Activated T-helper 2 cell treated with anti-CD3 and anti-CD28 coated beads, Interferon-gamma antibody, Interleukin-2, Interleukin-4, amounts not matched to agents 10 μg/mL and 5 μg/mL and 100 μg/mL, durations not matched to agents 14 hours and 24 hours and 36 hours (primary cell): ENCODE measurements around the gene CACNA2D3. TPM values are rescaled to one million over a fixed set of nuclear protein-coding genes. Genes with fewer than 3 reads are reported as not detected.

ENCODE experiments used
- DNase-seq: peaks from one replicate; pipeline ENCODE4 v3.0.0; 2021; ENCODE audit warnings: low spot score
- H3K27ac Mint-ChIP-seq: one replicate; pipeline ENCODE4 v1.8.0; 2021; ENCODE audit warnings: mixed read lengths
- H3K27me3 Mint-ChIP-seq: one replicate; pipeline ENCODE4 v1.8.0; 2021; ENCODE audit warnings: low read depth, mixed read lengths
- H3K36me3 Mint-ChIP-seq: one replicate; pipeline ENCODE4 v1.8.0; 2021; ENCODE audit warnings: low read depth, mixed read lengths
- H3K4me1 Mint-ChIP-seq: one replicate; pipeline ENCODE4 v1.8.0; 2021; ENCODE audit warnings: low read depth, mixed read lengths
- H3K4me3 Mint-ChIP-seq: one replicate; pipeline ENCODE4 v1.8.0; 2021; ENCODE audit warnings: low read depth, mild to moderate bottlenecking, moderate library complexity, mixed read lengths
- H3K9me3 Mint-ChIP-seq: one replicate; pipeline ENCODE4 v1.8.0; 2021; ENCODE audit warnings: mixed read lengths
- intact Hi-C: fragments of 100-400 bp; cut with micrococcal nuclease; formaldehyde crosslinking; loops from one replicate; pipeline ENCODE4 v1.15.1; 2023
- total RNA-seq: library from RNA; stranded (reverse); gene quantifications from 2 replicates; pipeline ENCODE4 v1.2.3, GENCODE V29; 2022

The CACNA2D3 gene
- total RNA-seq, 1 donor from 2014 or later: not detected

- Mint-ChIP-seq H3K4me1 (no peaks in the 10 kb centered on the region), H3K27me3 (no peaks in the 10 kb centered on the region), H3K9me3 (no peaks in the 10 kb centered on the region), H3K36me3 (no peaks in the 10 kb centered on the region), H3K4me3 (no peak overlapping the region), H3K27ac (no peak overlapping the region)
- no peak for DNase-seq
- intact Hi-C loops: no loop called here
These were observed 751.0 kb downstream of the CACNA2D3 start for GRCh38 chr3:54873059-54874010.

- Mint-ChIP-seq H3K27me3 (no peaks in the 10 kb centered on the region), H3K4me1 (no peaks in the 10 kb centered on the region), H3K27ac (no peak overlapping the region), H3K4me3 (no peak overlapping the region), H3K9me3 (no peaks in the 10 kb centered on the region), H3K36me3 (no peaks in the 10 kb centered on the region)
- no peak for DNase-seq
- intact Hi-C loops: no loop called here
These were observed 752.6 kb downstream of the CACNA2D3 start for GRCh38 chr3:54874816-54875556.

GRCh38 chr3:54875596-54876268 lies 753.4 kb downstream of the CACNA2D3 start:
- no peaks in the 10 kb centered on the region for H3K9me3 Mint-ChIP-seq
- no peaks in the 10 kb centered on the region for H3K4me1 Mint-ChIP-seq
- DNase-seq: no peak
- no peaks in the 10 kb centered on the region for H3K36me3 Mint-ChIP-seq
- intact Hi-C loops: no loop called here
- no peak overlapping the region for H3K27ac Mint-ChIP-seq
- H3K27me3 Mint-ChIP-seq: no peaks in the 10 kb centered on the region
- H3K4me3 Mint-ChIP-seq: no peak overlapping the region

GRCh38 chr3:54876694-54877093 lies 754.3 kb downstream of the CACNA2D3 start:
- intact Hi-C loops: no loop called here
- Mint-ChIP-seq H3K36me3 (no peaks in the 10 kb centered on the region), H3K27me3 (no peaks in the 10 kb centered on the region), H3K4me1 (no peaks in the 10 kb centered on the region), H3K4me3 (no peak overlapping the region), H3K27ac (no peak overlapping the region), H3K9me3 (no peaks in the 10 kb centered on the region)
- no peak for DNase-seq

- DNase-seq: no peak
- H3K27me3 Mint-ChIP-seq: no peaks in the 10 kb centered on the region
- no peaks in the 10 kb centered on the region for H3K4me1 Mint-ChIP-seq
- H3K4me3 Mint-ChIP-seq: no peak overlapping the region
- no peaks in the 10 kb centered on the region for H3K36me3 Mint-ChIP-seq
- H3K9me3 Mint-ChIP-seq: no peaks in the 10 kb centered on the region
- intact Hi-C loops: no loop called here
- no peak overlapping the region for H3K27ac Mint-ChIP-seq
These were observed 755.4 kb downstream of the CACNA2D3 start for GRCh38 chr3:54877730-54878129.

GRCh38 chr3:54878145-54878544 lies 755.8 kb downstream of the CACNA2D3 start:
- H3K4me1 Mint-ChIP-seq: no peaks in the 10 kb centered on the region
- H3K4me3 Mint-ChIP-seq: no peak overlapping the region

GRCh38 chr3:54882129-54882833 lies 759.9 kb downstream of the CACNA2D3 start:
- Mint-ChIP-seq H3K27ac (no peak overlapping the region), H3K36me3 (no peaks in the 10 kb centered on the region), H3K27me3 (no peaks in the 10 kb centered on the region), H3K4me3 (no peak overlapping the region), H3K4me1 (no peaks in the 10 kb centered on the region), H3K9me3 (no peaks in the 10 kb centered on the region)
- intact Hi-C loops: no loop called here
- DNase-seq: no peak

More at GRCh38 chr3:54878145-54878544, 755.8 kb downstream of the CACNA2D3 start:
- Mint-ChIP-seq H3K9me3 (no peaks in the 10 kb centered on the region), H3K36me3 (no peaks in the 10 kb centered on the region), H3K27ac (no peak overlapping the region), H3K27me3 (no peaks in the 10 kb centered on the region)
- intact Hi-C loops: no loop called here
- no peak for DNase-seq

- Mint-ChIP-seq H3K27ac (no peak overlapping the region), H3K4me3 (no peak overlapping the region), H3K9me3 (no peaks in the 10 kb centered on the region), H3K27me3 (no peaks in the 10 kb centered on the region), H3K4me1 (no peaks in the 10 kb centered on the region), H3K36me3 (no peaks in the 10 kb centered on the region)
- DNase-seq: no peak
- intact Hi-C loops: no loop called here
These were observed 765.8 kb downstream of the CACNA2D3 start for GRCh38 chr3:54888162-54888561.

- Mint-ChIP-seq H3K36me3 (no peaks in the 10 kb centered on the region), H3K27me3 (no peaks in the 10 kb centered on the region), H3K4me1 (no peaks in the 10 kb centered on the region), H3K9me3 (no peaks in the 10 kb centered on the region), H3K27ac (no peak overlapping the region), H3K4me3 (no peak overlapping the region)
- DNase-seq: no peak
- intact Hi-C loops: no loop called here
These were observed 766.5 kb downstream of the CACNA2D3 start for GRCh38 chr3:54888873-54889272.

GRCh38 chr3:54889731-54890130 lies 767.4 kb downstream of the CACNA2D3 start:
- no peaks in the 10 kb centered on the region for H3K27me3 Mint-ChIP-seq
- H3K36me3 Mint-ChIP-seq: no peaks in the 10 kb centered on the region
- DNase-seq: no peak
- intact Hi-C loops: no loop called here
- H3K4me3 Mint-ChIP-seq: no peak overlapping the region
- H3K9me3 Mint-ChIP-seq: no peaks in the 10 kb centered on the region
- H3K27ac Mint-ChIP-seq: no peak overlapping the region
- no peaks in the 10 kb centered on the region for H3K4me1 Mint-ChIP-seq

- Mint-ChIP-seq H3K9me3 (no peaks in the 10 kb centered on the region), H3K27ac (no peak overlapping the region), H3K27me3 (no peaks in the 10 kb centered on the region), H3K36me3 (no peaks in the 10 kb centered on the region), H3K4me1 (no peaks in the 10 kb centered on the region), H3K4me3 (no peak overlapping the region)
- DNase-seq: no peak
- intact Hi-C loops: no loop called here
These were observed 769.2 kb downstream of the CACNA2D3 start for GRCh38 chr3:54891540-54891897.

- H3K27me3 Mint-ChIP-seq: no peaks in the 10 kb centered on the region
- no peak overlapping the region for H3K27ac Mint-ChIP-seq
- no peaks in the 10 kb centered on the region for H3K36me3 Mint-ChIP-seq
These were observed 769.8 kb downstream of the CACNA2D3 start for GRCh38 chr3:54892168-54892567.

More at GRCh38 chr3:54892168-54892567, 769.8 kb downstream of the CACNA2D3 start:
- DNase-seq: no peak
- Mint-ChIP-seq H3K4me1 (no peaks in the 10 kb centered on the region), H3K9me3 (no peaks in the 10 kb centered on the region), H3K4me3 (no peak overlapping the region)
- intact Hi-C loops: no loop called here
